Measurements from ENCODE around the gene NTRK2. TPM values are rescaled to one million over a fixed set of nuclear protein-coding genes. Genes with fewer than 3 reads are reported as not detected.
"Not testable (repeated sequence)": the region's sequence is repeated elsewhere in the genome, so short reads cannot be mapped to it uniquely, and the experiment has no call there.

Gene NTRK2
- total RNA-seq, 1 donor from 2014 or later: 0.36 TPM

DNA sequence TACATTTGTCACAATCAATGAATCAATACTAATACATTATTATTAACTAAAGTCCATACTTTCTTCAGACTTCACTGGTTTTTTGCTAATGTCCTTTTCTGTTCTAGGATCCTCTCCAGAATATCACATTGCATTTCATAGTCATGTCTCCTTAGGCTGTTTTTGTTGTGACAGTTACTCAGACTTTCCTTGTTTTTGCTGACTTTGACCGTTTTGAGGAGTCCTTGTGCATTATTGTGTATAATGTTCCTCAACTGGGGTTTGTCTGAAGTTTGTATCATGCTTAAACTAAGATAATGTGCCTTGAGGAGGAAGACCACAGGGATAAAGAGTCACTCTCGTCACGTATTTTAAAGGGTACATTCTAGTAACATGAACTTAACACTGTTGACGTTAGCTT, 376.9 kb downstream of the NTRK2 start:
- intact Hi-C loops (cut with micrococcal nuclease): no loop called here

DNA sequence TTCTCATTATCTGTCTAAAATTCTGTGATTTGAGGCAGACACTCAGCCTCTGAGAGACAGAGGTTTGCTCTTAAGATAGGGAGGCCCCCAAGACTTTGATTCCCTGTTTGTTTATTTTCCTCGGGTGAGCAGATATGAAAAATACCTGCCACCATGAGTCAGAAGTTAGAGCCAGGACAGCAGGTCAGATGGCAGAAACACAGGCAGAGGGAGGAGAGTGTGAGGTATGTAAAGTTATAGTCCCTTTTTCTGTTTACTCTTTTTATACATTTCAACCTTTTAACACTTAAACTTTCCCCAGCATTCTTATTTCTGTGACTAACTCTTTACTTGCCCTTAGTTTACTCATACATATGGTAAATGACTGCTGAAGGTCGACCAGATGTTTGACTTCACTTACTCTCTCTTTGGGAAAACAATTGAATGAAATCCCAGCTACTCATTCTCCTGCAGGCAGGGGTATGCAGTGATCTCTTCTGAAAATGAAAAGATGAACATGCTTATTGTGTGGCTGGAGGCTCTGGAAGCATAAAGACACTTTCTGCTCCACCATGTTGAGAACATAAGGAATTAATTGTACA, 383.8 kb downstream of the NTRK2 start:
- intact Hi-C loops (cut with micrococcal nuclease): no loop called here

GRCh38 chr9:85054017-85054416, 384.5 kb downstream of the NTRK2 start:
- intact Hi-C loops (cut with micrococcal nuclease): no loop called here

DNA sequence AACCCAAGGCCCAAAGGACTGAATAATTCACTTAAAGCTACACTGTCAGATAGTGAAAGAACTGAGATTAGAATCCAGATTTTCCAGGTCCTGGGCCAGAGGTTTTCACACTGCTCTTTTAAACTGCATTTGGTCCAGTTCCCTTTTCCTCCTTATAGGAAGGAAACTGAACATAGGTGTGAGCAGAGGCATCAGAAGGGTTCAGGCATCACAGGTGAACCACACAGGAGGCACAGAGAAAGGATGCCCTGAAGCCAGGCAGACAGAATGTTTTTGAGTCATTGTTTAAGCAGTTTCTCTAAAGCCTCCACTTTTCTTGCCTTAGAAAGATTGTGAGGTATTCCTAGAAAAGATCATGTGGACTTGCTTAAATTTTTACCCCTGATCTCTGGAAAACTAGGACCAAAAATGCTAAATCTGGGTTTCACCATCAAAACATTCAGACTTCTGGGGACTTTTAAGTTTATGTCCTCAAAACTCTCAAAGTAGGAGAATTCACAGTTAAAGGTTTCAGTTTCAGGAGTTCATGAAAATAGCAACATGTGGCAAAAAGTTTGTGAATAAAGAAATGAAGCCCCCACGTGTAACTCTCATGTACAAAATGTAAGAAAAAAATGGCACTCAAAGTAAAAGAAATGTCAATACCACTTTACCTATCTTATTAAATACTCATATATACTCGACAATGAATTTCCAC, 386.1 kb downstream of the NTRK2 start:
- intact Hi-C loops (cut with micrococcal nuclease): no loop called here

DNA sequence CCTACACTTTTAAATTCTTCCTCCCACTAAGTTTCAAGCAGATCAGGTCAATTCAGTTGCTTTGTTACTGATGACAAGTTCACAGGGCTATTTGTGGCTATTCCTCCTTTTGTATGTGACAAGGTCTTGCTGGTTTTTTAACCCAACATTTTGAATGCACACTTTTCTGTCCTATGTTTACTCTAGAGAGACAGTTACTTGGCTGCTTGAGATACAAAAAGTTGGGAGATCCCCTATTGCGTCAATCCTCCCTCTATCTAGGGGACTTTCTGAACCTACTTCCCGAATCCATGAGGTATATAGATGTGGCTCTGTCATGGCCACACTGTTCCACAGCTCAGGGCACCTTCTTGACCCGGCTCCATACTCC, 386.7 kb downstream of the NTRK2 start:
- intact Hi-C loops (cut with micrococcal nuclease): no loop called here

DNA sequence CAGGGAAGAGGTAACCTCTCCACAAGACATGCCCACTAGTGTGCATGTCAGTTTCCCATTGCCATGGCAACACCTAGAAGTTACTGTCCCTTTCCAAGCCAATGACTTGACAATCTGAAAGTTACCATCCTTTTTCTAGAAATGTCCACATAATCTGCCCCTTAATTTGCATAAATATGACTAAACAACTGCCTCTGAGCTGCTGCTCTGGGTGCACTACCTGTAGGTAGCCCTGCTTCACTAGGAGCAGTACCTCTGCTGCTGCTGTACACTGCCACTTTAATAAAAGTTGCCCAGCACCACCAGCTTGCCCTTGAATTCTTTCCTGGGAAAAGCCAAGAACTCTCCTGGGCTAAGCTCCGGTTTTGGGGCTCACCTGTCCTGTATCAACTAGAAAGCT, 392.4 kb downstream of the NTRK2 start:
- intact Hi-C loops (cut with micrococcal nuclease): no loop called here

DNA sequence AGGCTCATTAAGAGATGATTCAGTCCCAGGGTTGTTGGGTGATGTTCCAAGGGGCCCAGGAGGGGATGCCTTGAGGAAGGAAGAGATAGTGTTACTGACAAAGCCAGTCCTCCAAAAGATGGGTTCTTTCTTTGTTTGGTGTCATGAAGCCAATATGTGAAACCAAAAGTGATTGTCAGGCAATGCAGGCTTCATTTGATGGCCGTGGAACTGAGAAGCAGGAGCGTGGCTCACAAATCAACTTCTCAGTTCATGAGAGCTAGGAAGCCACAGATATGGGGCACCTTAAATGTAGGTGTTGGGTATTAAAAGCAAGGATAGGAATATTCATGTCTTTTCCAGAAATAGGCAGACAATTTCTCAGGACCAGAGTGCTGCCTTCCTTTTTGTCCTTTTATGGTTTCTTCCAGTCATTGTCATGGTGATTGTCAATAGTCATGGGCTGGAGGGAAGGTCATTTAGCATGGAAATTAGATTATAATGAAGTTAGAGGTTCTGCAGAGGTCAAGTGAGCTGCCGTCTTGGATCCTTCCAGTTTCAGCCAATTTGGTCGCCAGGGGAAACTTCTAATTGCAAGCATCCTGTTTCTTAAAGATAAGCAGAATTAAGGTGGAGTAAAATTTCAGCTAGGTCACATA, 393.0 kb downstream of the NTRK2 start:
- intact Hi-C loops (cut with micrococcal nuclease): no loop called here

DNA sequence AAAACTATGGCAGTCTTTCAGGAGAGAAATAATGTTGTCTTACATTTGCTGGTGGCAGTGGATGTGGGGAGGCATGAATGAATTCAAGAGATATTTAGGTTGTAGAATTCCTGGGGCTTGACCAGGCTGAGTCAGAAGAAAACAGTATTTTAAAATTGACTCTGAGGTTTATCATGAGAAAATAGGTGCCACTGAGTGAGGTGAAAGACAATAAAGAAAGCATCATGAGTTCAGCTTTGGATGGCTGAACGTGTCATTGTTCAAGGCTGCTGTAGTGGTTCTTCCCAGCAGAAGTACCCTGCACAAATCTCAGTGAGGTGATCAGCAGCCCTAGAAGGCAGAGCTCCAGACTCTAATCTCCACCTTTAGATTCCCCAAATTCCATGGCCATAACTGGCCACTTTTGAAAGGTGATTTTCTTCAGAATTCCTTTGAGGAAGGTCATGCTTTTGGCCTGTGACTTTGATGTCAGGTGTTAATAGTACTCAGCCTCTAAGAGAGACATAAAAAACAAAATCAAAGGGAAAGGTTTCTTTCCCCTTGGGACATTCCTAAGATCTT, 395.4 kb downstream of the NTRK2 start:
- intact Hi-C loops (cut with micrococcal nuclease): no loop called here

- intact Hi-C loops (cut with micrococcal nuclease): no loop called here
Measured at GRCh38 chr9:85067792-85068191, 398.3 kb downstream of the NTRK2 start.

DNA sequence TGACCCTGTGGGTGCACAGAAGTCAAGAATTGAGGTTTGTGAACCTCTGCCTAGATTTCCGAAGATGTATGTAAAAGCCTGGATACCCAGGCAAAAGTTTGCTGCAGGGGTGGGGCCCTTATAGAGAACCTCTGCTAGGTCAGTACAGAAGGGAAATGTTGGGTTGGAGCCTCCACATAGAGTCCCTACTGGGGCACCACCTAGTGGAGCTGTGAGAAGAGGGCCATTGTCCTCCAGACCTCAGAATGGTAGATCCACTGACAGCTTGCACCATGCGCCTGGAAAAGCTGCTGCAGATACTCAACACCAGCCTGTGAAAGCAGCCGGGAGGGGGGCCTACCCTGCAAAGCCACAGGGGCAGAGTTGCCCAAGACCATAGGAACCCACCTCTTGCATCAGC, 399.9 kb downstream of the NTRK2 start:
- intact Hi-C loops (cut with micrococcal nuclease): not testable (repeated sequence)
